Endothelial cell of umbilical vein (primary cell): Measurements from ENCODE around the gene GPR137. TPM values are rescaled to one million over a fixed set of nuclear protein-coding genes. Genes with fewer than 3 reads are reported as not detected.

Source experiments
- BruUV-seq: library from RNA; stranded (reverse); fragments of 400-500 nt; replicated peaks from 2 replicates; lab custom pipeline; 2021; lab: Mats Ljungman, UMichigan
- CTCF ChIA-PET: fragments of 300-600, 350-600 bp; sonication (Branson Sonifier 250); formaldehyde crosslinking; loops from one replicate; lab custom pipeline; 2021; ENCODE audit warnings: antibody characterized with exemption, inconsistent platforms; lab: Charles Lee
- POLR2A ChIA-PET: fragments of 300-600, 350-600 bp; sonication (Branson Sonifier 250); formaldehyde crosslinking; loops from one replicate; lab custom pipeline; 2021; ENCODE audit warnings: antibody characterized with exemption, inconsistent platforms; lab: Charles Lee
- DNase-seq: peaks from one replicate; pipeline ENCODE4 v3.0.0-alpha.2; 2011; ENCODE audit warnings: low read depth, low spot score
- FAIRE-seq: peaks from 2 replicates; lab custom pipeline; 2011; peaks lifted over from hg19 to GRCh38; lab: Jason Lieb, UNC
- H2AFZ ChIP-seq: 2 replicates; pipeline ENCODE4 v1.6.0; 2012; ENCODE audit warnings: low read depth, low read length, control low read depth, inconsistent platforms
- H3K27ac ChIP-seq: 2 replicates; pipeline ENCODE4 v1.5.1; 2011; ENCODE audit warnings: low read depth, mild to moderate bottlenecking, control low read depth, low read length, moderate library complexity; ENCODE audit not compliant: insufficient read depth
- H3K27me3 ChIP-seq, 2 experiments: 2 replicates each; pipeline versions ENCODE4 v1.6.0 to v1.6.1; 2011; ENCODE audit warnings: low read length in 2 of 2, mixed read lengths in 1 of 2; ENCODE audit not compliant: control insufficient read depth in 2 of 2, insufficient read depth in 2 of 2
- H3K36me3 ChIP-seq, 2 experiments: 2 replicates in 1 of 2; 3 replicates in 1 of 2; pipeline ENCODE4 v1.5.1; 2011; ENCODE audit warnings: low read length in 2 of 2, mild to moderate bottlenecking in 1 of 2, moderate library complexity in 1 of 2; ENCODE audit not compliant: control insufficient read depth in 2 of 2, insufficient read depth in 2 of 2; ENCODE audit errors: extremely low read depth in 1 of 2
- H3K4me1 ChIP-seq: 3 replicates; pipeline ENCODE4 v1.5.1; 2011; ENCODE audit warnings: mild to moderate bottlenecking, low read length; ENCODE audit not compliant: control insufficient read depth, insufficient read depth; ENCODE audit errors: extremely low read depth
- H3K4me2 ChIP-seq: 2 replicates; pipeline ENCODE4 v1.6.1; 2011; ENCODE audit warnings: low read length, control low read depth, mixed read lengths; ENCODE audit not compliant: insufficient read depth
- H3K4me3 ChIP-seq, 3 experiments: fragments of 200-600 bp in 1 of 3; sonication (generic), shearing (Covaris generic) in 1 of 3; replicated peaks in 1 of 3; 2 replicates each; pipeline ENCODE4 v1.5.1; 2011 to 2016; ENCODE audit warnings: control low read depth in 3 of 3, low read length in 3 of 3, mild to moderate bottlenecking in 2 of 3, inconsistent platforms in 1 of 3, low read depth in 1 of 3, moderate library complexity in 1 of 3; ENCODE audit not compliant: insufficient read depth in 1 of 3
- H3K79me2 ChIP-seq: 2 replicates; pipeline ENCODE4 v1.6.0; 2012; ENCODE audit warnings: low read length, inconsistent platforms; ENCODE audit not compliant: control insufficient read depth, insufficient read depth
- H3K9ac ChIP-seq: replicated peaks from 2 replicates; pipeline ENCODE3; 2011; ENCODE audit warnings: low read length, control low read depth; ENCODE audit not compliant: insufficient read depth; ENCODE audit errors: extremely low read depth
- H3K9me1 ChIP-seq: replicated peaks from 3 replicates; pipeline ENCODE4 v1.6.0; 2011; ENCODE audit warnings: mild to moderate bottlenecking, low read length; ENCODE audit not compliant: control insufficient read depth, insufficient read depth; ENCODE audit errors: extremely low read depth
- H3K9me3 ChIP-seq: replicated peaks from 2 replicates; pipeline ENCODE4 v1.5.1; 2012; ENCODE audit warnings: low read length, inconsistent platforms; ENCODE audit not compliant: control insufficient read depth, insufficient read depth
- H4K20me1 ChIP-seq: replicated peaks from 2 replicates; pipeline ENCODE3; 2011; ENCODE audit warnings: mild to moderate bottlenecking, low read length; ENCODE audit not compliant: control insufficient read depth, insufficient read depth; ENCODE audit errors: extremely low read depth
- CTCF ChIP-seq, 2 donors: IDR thresholded peaks; 1 replicate in 1 of 2; 2 replicates in 1 of 2; pipeline ENCODE4 v1.5.1; 2011; ENCODE audit warnings: low read length in 2 of 2, mild to moderate bottlenecking in 2 of 2, moderate library complexity in 2 of 2, control low read depth in 1 of 2, inconsistent platforms in 1 of 2, low read depth in 1 of 2; ENCODE audit not compliant: insufficient read depth in 1 of 2; ENCODE audit errors: extremely low read depth in 1 of 2
- EZH2 ChIP-seq: IDR thresholded peaks from 2 replicates; pipeline ENCODE4 v1.6.1; 2012; ENCODE audit warnings: borderline replicate concordance, low read depth, mild to moderate bottlenecking, moderate library complexity, low read length, inconsistent platforms; ENCODE audit not compliant: severe bottlenecking
- FOS ChIP-seq: IDR thresholded peaks from 2 replicates; pipeline ENCODE4 v1.6.1; 2011; ENCODE audit warnings: mild to moderate bottlenecking, low read length, moderate library complexity, borderline replicate concordance; ENCODE audit not compliant: insufficient read depth
- GATA2 ChIP-seq: IDR thresholded peaks from 2 replicates; pipeline ENCODE4 v1.7.0; 2011; ENCODE audit warnings: low read depth, mild to moderate bottlenecking, moderate library complexity, mixed read lengths, low read length; ENCODE audit not compliant: insufficient read length, insufficient read depth
- JUN ChIP-seq: IDR thresholded peaks from 2 replicates; pipeline ENCODE4 v1.6.1; 2011; ENCODE audit warnings: borderline replicate concordance, low read depth; ENCODE audit not compliant: insufficient read length, insufficient read depth
- MAX ChIP-seq: IDR thresholded peaks from 2 replicates; pipeline ENCODE4 v1.6.1; 2011; ENCODE audit not compliant: insufficient read depth, insufficient read length
- MYC ChIP-seq: IDR thresholded peaks from one replicate; pipeline ENCODE4 v1.6.1; 2011; ENCODE audit warnings: mild to moderate bottlenecking, low read depth, low read length
- POLR2A ChIP-seq: IDR thresholded peaks from 2 replicates; pipeline ENCODE4 v1.6.1; 2012; ENCODE audit warnings: low read depth, mild to moderate bottlenecking, control low read depth, low read length
- POLR2AphosphoS5 ChIP-seq: IDR thresholded peaks from 2 replicates; pipeline ENCODE4 v1.6.1; 2012; ENCODE audit warnings: low read depth, mild to moderate bottlenecking, control low read depth, low read length, moderate library complexity; ENCODE audit not compliant: insufficient read depth
- dilution Hi-C: fragments of 300-500 bp; cut with MboI; formaldehyde crosslinking; loops from one replicate; pipeline ENCODE4 v1.15.0; 2019; ENCODE audit warnings: low sequenced_read_pairs; ENCODE audit not compliant: extremely low pct_ligation_motif_present
- intact Hi-C: fragments of 100-400 bp; cut with micrococcal nuclease; formaldehyde crosslinking; loops from one replicate; pipeline ENCODE4 v1.10.0; 2022
- polyA plus RNA-seq, 4 experiments: library from polyadenylated mRNA; depleted of rRNA in 3 of 4; stranded (reverse) in 3 of 4; unstranded in 1 of 4; fragments of >200 nt; gene quantifications; 2 replicates each; pipeline versions ENCODE4 v1.2.1 to v1.2.3, GENCODE V29; 2011 to 2012; ENCODE audit warnings: missing spikeins in 1 of 4
- total RNA-seq: library from RNA; stranded (reverse); gene quantifications from 2 replicates; pipeline ENCODE4 v1.2.3, GENCODE V29; 2021

The GPR137 gene
- total and polyA plus RNA-seq, 2 donors (not counting 3 experiments of a cell fraction or from before 2014, with no cell fraction given): 40.9 to 42.5 TPM

- dilution Hi-C loops: no loop called here
- Histone ChIP-seq H3K9me1 (no peaks in the 10 kb centered on the region), H4K20me1 (no peaks in the 10 kb centered on the region), H3K4me2 (no peak overlapping the region), H2AFZ (no peak overlapping the region), H3K27ac (no peak overlapping the region), H3K9me3 (no peaks in the 10 kb centered on the region), H3K27me3 (no peaks in the 10 kb centered on the region), H3K4me3 (no peak overlapping the region), H3K36me3 (peaks cover 0 to 1% of the 10 kb centered on the region in 2 experiments), H3K79me2 (peaks cover 43% of the 10 kb centered on the region), H3K9ac (no peak overlapping the region), H3K4me1 (peaks cover 34% of the 10 kb centered on the region)
- POLR2A ChIA-PET: interaction anchor here (0.6 kb wide), 1 partner anchor 478 kb away, joined by 6 read pairs; no protein-coding TSS in a partner anchor
- no peak for TF ChIP-seq JUN
- TF ChIP-seq GATA2: no peak
- no peak for TF ChIP-seq POLR2AphosphoS5
- TF ChIP-seq POLR2A: no peak
- no peak for TF ChIP-seq MYC
- TF ChIP-seq EZH2: no peak
- TF ChIP-seq MAX: no peak
- no peak for TF ChIP-seq CTCF (IDR thresholded peaks at IDR 0.05; ENCODE audit: extremely low read depth in 1 of 2, insufficient read depth in 1 of 2, low read depth in 1 of 2, low read length in 2 of 2)
- no peak for TF ChIP-seq FOS
- BruUV-seq: no TSS peak
- intact Hi-C loops: no loop called here
- FAIRE-seq: no peak
- CTCF ChIA-PET: interaction anchor here (1.1 to 4.7 kb wide), 6 partner anchors 13 to 106 kb away, joined by 3 to 60 read pairs (median 28); partner anchors contain the start of genes CATSPERZ and FERMT3
- DNase-seq: no peak
Observed at GRCh38 chr11:64249038-64249437, 36.6 kb upstream of the GPR137 start.
